Loucy (cell line): ENCODE data around the gene ABCC6.

Experiments used
- EZH2phosphoT487 ChIP-seq: fragments of 200-600 bp; IDR thresholded peaks from 2 replicates; pipeline ENCODE4 v1.6.1; 2018; ENCODE audit warnings: antibody characterized with exemption, mild to moderate bottlenecking, moderate library complexity, borderline replicate concordance
- TF ChIP-seq, protein P1 (sequence below): fragments of 200-600 bp; sonication (generic); conservative IDR thresholded peaks from 2 replicates; pipeline ENCODE4 v1.5.1; 2014; ENCODE audit warnings: mild to moderate bottlenecking, antibody characterized with exemption, low read length

DNA sequence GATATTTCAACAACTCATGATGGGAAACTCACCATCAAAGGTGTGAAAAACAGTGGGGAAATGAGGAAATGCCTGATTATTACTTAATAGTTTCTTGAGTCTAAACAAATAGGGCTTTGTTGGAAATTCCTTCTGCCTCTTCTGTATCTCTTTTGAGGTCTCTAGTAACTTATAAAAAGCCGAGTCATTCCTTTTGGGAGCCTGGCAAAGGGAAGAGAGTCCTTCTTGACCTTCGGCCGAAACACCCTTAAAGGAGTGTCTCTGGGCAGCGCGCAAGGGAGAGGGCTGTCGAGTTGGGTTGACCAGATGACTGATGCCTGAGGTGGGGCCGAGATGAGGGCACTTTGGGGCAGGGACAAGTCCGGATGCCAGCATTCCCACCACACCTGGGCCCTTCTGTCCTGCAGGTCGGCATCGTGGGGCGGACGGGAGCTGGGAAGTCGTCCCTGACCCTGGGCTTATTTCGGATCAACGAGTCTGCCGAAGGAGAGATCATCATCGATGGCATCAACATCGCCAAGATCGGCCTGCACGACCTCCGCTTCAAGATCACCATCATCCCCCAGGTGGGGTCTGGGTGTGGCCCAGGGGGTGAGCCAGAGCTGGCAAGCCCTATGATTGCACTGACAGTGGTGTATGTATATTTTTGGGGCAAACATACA, 89.2 kb downstream of the ABCC6 start:
- TF ChIP-seq, protein P1, sequence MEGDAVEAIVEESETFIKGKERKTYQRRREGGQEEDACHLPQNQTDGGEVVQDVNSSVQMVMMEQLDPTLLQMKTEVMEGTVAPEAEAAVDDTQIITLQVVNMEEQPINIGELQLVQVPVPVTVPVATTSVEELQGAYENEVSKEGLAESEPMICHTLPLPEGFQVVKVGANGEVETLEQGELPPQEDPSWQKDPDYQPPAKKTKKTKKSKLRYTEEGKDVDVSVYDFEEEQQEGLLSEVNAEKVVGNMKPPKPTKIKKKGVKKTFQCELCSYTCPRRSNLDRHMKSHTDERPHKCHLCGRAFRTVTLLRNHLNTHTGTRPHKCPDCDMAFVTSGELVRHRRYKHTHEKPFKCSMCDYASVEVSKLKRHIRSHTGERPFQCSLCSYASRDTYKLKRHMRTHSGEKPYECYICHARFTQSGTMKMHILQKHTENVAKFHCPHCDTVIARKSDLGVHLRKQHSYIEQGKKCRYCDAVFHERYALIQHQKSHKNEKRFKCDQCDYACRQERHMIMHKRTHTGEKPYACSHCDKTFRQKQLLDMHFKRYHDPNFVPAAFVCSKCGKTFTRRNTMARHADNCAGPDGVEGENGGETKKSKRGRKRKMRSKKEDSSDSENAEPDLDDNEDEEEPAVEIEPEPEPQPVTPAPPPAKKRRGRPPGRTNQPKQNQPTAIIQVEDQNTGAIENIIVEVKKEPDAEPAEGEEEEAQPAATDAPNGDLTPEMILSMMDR: no peak
- no peak for TF ChIP-seq EZH2phosphoT487
